Stimulated activated CD8-positive, alpha-beta memory T cell treated with anti-CD3 and anti-CD28 coated beads, Interleukin-4, amount 100 ng/mL, for 4 hours (primary cell): Measurements from ENCODE around the gene TGIF1.
"Not testable (repeated sequence)": the region's sequence is repeated elsewhere in the genome, so short reads cannot be mapped to it uniquely, and the experiment has no call there.

Source experiments
- DNase-seq, 2 donors: peaks; one replicate each; pipeline ENCODE4 v3.0.0-alpha.2; 2020; ENCODE audit warnings: low read depth in 2 of 2, low spot score in 1 of 2

The TGIF1 gene

DNA sequence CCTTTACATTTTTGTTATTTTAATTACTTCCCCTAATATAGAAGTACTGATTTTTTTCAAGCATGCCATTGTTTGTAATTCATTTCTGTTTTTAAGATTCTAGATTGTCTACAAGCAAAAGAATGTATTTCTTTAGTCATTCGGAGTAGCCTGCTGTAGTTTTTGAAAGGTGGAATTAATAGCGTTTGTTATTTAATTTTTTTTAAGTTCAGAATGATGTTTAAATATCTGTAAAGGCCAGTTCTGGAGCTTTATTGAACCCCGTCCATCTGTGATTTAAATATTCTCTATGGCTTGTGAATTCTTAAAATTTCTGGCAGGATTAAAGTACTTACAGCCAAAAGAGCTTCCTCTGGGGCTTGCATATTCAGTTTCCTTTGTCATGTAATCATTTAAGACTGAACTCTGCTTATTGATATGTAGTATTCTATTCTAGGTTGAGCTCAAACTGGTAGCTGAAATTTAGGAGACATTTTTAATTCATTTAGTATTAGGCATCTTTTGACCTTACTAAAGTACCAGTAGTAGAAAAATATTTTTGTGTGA, 5.2 kb downstream of the TGIF1 start:
- DNase-seq = no peak

DNA sequence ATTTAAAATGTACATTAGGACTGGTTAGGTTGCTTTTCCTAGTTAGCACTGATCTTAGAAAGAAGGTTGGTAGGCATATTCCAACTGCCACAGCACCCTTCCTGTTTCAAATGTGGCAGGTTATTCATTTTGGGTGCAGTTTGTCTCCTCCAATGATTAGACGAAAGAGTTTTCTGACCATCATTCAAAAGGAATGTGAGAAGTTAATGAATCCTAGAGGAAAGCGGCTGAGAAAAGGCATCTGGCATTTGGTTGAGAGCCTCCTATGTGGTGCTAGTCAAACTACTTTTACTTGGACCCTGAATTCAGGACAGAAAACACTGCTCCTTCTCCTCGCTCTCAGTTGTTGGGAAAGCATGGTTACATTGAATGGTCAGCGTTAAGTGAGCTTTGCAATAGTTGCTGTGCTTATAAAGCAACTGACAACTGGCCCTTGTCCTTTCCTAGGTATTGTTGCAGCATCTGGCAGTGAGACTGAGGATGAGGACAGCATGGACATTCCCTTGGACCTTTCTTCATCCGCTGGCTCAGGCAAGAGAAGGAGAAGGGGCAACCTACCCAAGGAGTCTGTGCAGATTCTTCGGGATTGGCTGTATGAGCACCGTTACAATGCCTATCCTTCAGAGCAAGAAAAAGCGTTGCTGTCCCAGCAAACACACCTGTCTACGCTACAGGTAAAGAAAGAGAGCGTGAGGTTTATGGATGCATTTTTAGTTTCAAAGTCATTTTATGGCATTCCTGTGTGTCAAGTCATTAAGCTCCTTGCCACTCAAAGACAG, 6.1 kb downstream of the TGIF1 start:
- DNase-seq = no peak

DNA sequence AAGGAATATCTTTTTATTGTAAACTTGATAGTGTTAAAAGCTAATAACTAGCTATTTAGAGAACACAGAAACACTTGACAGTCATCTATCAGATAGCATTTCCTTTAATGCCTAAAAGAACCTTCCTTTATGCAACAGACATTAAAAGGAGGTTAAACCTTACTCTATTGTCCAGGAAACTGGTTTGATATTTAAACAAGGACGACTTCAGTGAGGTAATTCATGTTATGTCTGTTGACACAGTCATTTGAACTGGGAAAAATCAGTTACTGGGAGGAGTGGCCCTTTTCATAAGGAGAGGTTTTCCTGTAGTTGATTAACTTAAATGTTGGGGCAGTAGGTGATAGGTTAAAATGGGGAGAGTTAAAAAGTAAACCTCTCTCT, 6.7 kb downstream of the TGIF1 start:
- DNase-seq = no peak

DNA sequence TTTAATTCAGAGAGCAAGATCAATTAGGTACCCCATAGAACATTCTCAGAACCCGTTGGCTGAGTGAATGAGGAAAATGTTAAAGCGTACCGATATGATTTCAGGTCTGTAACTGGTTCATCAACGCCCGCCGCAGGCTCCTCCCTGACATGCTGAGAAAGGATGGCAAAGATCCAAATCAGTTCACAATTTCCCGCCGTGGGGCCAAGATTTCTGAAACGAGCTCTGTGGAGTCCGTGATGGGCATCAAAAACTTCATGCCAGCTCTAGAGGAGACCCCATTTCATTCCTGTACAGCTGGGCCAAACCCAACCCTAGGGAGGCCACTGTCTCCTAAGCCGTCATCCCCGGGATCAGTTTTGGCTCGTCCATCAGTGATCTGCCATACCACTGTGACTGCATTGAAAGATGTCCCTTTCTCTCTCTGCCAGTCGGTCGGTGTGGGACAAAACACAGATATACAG, 7.3 kb downstream of the TGIF1 start:
- no peak for DNase-seq

DNA sequence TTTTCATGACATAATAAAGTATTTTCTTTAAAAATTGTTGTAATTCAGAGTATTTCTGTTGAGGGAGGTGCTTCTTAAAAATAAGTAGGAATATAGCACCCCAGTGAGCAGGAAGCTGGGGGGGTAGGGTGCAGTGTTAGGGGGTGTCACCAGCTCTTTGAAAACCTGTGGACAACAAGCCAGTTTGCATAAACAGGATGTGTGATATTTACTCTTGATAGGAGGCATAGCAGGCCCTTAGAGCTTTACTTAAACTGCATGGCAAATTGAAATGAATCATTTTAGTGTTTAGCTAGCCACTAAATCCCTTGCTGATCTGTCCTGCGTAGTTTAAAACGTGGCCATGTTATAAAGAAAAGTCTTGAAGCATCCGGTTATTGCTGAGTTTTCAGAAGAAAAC, 8.4 kb downstream of the TGIF1 start:
- DNase-seq = no peak

DNA sequence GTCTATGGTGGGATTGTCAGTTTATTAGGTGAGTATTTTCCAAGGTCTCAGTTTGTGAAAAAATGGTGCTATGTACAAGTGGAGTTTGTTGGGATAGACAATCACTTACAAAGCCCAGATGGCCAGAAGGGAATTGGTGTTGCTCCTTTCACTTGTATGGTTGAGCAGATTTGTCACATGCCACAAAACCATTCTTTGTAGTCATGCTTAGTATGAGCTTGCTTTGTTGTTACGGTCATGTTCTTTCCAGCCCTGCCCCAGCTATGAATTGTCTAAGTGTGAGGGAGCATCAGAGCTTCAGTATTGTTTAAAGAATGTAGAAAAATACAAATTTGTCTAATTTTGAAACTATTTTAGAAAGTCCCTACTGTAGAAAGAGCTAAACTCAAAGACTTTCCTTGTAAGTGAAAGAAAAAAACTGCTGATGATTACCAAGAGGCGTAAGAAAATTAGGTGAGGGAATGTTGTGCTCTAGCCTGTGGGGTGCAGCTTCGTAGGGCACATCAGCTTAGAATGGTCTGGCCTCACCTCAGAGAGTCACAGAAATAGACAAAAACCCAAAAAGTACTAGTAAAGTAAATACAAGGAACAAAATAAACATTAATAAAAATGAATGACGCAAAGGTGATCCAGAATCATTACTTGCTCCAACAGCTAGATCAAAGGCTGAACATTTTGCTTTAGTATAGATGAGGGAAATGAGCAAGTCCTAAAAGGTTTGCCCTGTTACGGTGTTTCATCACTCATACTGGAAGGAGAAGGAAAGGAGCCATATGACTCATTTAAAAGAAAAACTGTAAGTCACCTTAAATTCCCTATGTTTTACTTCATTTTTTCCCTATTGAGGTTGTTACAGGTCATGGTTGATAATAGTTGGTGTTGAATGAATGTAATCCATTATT, 9.2 kb downstream of the TGIF1 start:
- DNase-seq = no peak

DNA sequence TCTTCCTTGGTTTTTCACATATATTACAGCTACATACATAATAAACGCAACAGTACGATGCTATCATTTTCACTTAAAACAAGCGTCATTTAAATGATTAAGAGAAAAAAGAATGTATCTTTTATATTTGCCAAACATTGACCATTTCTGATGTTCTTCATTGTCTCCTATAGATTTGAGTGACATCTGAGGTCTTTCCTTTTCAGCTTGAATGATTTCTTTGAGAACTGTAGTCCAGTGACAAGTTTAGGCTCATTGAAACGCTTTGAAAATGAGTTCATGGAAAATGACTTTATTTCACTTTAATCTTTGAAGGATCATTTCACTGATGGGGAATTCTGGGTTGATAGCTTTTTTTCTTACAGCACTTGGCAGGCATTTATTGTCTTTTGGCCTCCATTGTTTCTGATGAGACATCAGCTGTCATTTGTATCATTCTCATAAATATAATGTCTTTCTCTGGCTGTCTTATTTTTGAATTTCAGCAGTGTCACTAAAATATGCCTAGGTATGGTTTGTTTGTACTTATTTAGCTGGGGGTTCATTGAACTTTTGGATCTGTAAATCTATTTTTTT, 10.9 kb downstream of the TGIF1 start:
- no peak for DNase-seq

DNA sequence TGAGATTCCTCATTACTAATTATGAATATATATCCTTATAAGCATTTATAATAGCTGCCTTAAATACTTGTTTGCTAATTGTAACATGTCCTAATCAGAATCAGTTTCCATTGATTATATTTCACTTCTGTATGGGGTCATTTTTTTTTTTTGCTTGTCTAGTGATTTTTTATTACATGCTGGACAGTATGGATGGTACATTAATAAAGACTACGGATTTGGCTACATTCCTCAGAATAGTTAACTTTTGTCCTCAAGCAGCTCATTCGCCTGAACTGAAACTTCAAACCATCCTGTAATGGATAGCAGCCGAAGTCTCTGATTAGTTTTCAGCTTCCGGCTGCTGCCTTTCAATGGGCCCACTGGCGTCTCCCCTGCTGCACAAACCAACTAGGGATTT, 11.7 kb downstream of the TGIF1 start:
- no peak for DNase-seq

DNA sequence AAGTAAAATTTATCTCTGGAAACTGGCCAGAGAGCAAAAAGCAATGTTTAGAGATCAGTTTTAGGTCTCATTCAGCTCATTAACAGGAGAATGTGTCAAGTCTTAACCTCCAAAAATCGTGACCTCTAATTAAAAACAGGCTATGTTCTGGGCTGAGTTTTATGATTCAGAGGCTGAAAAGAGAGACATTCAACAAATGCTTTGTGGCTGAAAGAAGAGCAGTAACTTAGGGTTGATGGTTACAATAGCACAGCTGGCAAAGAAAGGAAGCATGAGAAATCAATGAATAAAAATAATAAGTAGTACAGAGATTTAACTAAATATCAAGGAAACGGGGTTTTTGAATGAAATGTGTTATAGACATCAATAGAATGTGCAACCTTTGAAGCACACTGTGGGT, 13.1 kb downstream of the TGIF1 start:
- DNase-seq = no peak

DNA sequence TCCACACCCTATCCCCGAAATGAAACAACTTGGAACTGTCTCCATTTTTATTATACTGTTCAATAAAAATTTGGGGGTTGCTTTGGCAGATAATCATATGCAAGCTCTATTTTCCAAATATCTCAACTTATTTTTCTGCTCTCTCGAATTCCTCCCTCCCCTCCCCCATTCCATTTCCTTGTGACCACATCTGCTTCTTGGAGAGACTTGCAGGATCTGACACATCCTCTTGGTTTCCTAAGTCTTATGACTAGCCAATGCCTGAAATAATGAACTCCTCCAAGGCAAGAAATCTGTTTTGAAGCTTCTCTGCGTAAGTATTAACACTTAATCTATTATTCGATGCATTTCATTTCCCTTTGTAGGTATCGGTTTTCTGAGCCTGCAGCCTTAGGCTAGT, 16.1 kb downstream of the TGIF1 start:
- no peak for DNase-seq

DNA sequence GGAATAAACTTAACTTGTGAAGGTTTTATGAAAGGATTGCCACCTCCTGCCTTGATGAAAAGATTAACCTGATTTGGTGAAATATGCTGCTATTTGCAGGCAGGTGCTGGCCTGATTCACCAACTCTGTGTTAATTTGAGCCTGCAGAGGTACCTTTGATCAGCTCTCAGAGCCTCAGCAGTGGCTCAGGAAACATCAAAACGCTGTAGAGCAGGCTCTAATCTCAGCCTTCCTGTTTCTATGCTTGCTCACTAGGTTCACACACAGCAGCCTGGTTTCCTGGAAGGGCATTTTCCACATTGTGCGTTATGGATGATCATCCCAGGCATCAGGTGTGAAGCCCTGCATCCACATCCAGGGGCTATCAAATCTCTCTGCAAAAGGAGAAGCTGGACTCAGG, 16.9 kb downstream of the TGIF1 start:
- no peak for DNase-seq

DNA sequence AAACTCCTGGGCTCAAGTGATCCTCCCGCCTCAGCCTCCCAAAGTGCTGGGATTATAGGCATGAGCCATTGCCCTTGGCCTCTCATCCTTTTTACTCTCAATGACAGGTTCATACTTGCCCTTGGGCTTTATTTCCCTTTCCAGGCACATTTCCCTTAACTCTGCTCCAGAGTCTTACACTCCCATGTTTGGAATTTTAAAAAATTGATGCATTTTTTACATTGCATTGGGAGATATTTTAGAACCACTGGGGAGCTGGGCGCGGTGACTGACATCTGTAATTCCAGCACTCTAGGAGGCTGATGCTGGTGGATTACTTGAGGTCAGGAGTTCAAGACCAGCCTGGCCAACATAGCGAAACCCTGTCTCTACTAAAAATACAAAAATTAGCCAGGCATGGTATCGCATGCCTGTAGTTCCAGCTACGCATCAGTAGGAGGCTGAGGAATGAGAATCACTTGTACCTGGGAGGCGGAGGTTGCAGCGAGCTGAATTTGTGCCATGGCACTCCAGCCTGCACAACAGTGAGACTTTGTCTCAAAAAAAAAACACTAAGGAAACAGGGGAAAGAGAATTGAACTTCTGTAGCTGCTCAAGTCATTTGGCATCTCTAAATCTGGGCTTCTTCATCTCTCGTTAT, 18.2 kb downstream of the TGIF1 start:
- no peak for DNase-seq

DNA sequence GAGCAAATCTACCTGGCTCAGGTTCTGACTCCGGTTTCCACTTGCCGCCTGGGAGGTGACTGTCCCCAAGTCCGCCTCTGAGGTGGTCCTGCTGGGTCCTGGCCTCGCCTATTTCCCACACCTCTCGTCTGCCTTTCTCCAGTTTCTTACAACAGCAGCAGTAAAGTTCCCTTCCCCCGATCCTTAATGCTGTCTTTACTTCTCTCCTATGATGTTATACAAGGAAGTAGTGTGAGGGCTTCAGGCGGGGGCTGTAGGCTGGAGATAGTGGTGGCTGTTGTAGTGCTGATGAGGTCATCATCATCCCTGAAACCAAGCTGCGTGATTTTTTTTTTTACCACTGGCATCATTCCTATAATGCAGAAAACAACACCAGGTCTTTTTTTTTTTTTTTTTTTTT, 18.9 kb downstream of the TGIF1 start:
- DNase-seq = no peak

DNA sequence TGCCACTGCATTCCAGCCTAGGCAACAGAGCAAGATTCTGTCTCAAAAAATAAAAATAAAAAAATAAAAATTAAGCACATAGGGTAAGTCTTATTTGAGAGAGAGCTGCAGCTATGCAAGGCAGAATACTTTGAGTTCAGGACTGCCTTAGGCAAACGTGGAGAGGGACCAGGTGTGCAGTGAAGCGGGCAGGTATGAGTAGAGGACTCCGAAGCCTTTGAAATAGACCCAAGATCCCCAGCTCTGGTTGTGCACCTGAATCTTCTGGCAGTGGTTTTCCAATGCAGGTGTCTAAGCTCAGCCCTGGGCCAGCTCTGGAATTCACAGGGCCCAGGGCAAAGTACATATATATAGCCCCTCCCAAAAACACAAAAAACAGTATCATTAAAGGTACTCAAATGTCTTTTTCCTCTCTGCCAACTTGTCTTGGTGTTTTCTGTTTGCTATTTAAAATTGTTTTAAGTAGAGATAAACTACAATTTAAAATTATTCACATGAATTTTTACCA, 21.2 kb downstream of the TGIF1 start:
- DNase-seq = no peak

DNA sequence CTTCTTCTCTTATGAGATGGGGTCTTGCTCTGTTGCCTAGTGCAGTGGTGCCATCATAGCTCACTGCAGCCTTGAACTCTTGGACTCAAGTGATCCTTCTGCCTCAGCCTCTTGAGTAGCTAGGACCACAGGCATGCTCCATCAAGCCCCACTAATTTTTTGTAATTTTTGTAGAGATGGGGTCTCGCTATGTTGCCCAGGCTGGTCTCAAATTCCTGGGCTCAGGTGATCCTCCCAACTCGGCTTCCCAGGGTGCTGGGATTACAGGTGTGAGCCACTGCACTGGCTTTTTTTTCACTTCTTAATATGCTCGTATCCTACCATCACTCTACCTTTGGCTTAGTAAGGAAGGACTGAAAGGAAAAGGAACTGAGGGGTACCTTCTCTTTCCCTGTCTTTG, 22.1 kb downstream of the TGIF1 start:
- not testable (repeated sequence) for DNase-seq

DNA sequence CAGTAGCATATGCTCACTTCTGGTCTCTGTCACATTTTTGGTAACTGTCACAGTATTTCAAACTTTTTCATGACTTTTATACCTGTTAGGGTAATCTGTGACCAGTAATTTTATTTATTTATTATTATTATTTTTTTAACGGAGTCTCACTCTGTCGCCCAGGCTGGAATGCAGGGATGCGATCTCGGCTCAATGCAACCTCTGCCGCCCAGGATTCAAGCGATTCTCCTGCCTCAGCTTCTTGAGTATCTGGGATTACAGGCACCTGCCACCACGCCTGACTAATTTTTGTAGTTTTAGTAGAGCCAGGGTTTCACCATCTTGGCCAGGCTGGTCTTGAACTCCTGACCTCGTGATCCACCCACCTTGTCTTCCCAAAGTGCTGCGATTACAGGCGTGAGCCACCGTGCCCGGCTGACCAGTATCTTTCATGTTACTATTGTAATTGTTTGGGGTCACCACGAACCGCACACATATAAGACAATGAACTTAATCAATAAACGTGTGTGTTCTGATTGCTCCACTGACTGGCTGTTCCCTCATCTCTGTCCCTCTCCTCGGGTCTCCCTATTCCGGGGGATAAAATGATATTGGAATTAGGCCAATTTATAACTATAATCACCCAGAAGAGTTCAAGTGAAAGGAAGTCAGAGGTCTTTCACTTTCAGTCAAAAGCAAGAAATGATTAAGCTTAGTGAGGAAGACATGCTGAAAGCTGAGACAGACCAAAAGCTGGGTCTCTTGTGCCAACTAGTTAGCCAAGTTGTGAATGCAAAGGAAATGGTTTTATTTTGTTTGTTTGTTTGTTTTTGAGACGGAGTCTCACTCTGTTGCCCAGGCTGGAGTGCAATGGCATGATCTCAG, 22.9 kb downstream of the TGIF1 start:
- DNase-seq = no peak

DNA sequence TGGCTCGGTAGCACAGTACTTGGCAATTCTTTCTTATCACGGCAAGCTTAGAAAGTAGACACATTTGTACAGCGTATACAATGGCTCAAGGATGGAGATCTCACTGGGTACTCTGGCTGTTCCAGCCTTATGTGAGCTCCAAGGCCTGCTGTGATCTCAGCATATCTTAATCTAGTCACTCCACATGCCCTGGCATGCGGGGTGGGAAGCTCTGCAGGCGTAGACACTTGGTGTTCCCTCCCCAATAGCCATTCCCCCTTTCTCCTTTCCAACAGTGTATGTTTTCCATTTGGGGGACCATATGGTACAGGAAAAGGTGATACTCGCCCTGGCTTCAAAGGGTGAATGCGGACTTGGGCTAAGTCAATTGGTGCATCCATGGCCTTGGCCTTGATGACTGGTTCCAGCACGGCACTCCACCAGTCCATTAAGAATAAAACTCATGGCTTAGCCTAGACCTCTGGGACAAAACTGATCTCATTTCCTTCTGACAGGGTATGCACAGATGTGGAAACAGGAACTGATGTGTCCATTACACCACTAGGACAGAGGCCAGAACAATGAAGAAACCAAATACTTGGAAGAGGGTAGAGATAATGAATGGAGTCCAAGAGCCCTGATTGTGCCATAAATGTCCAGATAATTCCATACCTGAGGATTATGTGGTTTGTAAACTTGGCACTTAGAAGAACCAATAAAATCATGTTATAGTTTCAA, 28.4 kb downstream of the TGIF1 start:
- DNase-seq = no peak

DNA sequence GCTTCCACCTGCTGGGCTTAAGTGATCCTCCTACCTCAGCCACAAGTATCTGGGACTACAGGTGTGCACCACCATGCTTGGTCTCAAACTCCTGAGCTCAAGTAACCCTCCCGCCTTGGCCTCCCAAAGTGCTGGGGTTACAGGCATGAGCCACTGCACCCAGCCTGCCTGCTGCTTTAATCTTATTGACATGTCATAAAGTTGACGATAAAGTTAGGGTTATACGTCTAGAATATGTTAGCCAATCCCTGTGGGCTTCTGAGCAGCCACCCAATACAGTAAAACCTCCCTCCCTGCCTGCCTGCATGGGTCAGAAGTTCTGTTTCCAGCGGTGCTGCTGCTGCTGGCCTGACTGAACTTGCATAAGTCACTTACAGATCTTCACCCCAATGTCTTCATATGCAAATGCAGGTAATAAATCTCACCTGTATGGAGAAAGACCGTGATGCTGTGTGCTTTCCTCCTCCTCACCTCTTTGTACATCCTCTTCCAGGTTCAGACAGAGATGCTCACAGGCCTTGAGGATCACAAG, 30.1 kb downstream of the TGIF1 start:
- no peak for DNase-seq
